Stimulated activated CD8-positive, alpha-beta memory T cell treated with anti-CD3 and anti-CD28 coated beads, Interleukin-4, amount 100 ng/mL, for 24 hours (primary cell): ENCODE results near the gene ZNF804A.

Source experiments
- DNase-seq: peaks from one replicate; pipeline ENCODE4 v3.0.0-alpha.2; 2020; ENCODE audit warnings: low read depth

Gene ZNF804A

DNA sequence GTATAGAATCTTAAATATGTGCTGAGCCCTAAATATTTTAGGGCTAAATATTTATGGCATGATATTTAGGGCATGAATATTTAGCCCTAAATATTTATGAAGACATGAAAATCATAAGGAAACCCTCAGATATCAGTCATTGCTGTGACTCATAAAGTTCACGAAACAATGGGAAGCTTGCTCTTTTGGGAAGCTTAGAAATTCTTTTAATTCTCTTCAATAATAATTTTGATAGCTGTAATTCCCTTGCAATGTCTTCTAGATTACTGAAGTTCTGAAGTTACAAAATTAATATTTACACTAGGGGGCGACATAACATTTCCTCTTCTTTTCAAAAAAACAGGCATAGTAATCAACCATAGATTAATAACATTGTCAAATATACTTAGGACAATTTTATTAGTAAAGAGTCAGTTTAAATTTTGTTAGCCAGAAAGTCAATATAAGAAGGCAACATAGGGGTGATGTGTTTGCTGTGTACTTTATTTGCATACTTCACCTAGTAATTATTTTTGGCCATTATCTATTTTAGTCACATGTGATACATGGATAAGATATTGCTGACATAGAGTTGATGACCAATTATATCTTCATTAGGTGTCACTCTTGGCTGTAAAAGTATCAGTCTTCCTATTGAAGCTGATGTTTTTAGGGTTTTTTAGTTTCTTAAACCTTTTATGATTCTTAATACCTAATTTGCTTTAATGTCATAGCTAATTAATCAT, 13.2 kb downstream of the ZNF804A start:
- DNase-seq: no peak

DNA sequence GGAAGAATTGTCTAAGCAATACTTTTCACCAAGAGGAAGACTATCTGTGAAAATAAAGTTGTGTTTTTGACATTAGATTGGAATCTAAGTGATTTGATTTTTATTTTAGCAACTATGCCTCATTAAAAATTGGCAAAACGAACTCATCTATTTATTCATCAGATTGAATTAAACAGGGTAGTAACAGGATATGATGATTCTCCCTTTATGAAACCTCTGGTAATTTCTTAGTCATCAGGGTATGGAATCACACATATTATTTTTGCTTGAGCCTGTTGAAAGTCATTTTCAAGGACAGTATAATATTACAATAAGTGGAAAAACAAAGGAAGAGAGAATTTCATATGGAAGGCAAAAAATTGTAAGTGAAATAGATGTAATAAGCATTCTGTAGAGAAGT, 22.0 kb downstream of the ZNF804A start:
- no peak for DNase-seq

DNA sequence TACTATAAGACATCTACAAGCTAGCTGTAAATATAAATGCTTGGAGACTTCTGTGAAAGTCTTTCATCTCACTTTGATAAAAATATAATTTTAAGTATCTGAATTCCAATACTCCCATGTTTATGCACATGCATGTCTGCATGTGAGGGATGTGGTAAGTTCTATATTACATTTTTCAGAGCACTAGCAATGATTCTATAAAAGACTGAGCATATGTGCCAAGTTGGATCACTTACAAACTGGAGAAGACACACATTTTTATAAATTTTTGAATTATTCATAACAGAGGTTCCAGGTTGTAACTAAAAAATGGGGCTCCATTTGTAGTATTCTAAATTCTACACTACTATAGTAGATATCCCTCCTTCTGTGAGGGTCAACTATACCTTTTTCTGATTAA, 26.0 kb downstream of the ZNF804A start:
- DNase-seq: no peak

DNA sequence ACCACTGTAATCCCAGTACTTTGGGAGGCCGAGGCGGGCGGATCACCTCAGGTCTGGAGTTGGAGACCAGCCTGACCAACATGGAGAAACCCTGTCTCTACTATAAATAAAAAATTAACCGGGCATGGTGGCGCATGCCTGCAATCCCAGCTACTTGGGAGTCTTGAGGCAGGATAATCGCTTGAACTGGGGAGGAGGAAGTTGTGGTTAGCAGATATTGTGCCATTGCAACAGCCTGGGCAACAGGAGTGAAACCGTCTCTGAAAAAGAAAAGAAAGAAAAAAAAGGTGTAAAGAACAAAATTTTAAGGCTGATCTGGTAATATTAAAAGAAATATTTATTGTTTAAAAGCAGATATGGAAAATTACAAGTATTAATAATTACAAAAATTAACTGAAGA, 29.7 kb downstream of the ZNF804A start:
- no peak for DNase-seq

DNA sequence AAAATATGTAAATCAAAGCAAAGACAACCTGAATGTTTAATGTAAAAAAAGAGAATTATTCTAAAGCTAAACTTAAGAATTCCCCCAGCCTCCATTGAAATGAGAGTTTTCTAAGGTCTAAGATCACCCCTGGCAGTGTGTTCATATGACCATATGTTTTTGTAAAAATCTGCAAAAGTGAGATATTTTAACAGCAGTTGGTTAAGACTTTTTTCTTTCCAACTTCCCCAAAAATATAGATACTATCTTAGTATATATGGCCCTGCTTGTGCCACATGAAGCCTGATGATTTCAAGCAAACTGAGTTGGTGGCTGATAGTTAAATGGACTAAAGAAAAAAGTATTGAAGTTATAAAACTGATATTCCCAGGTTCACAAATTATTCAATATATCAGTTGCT, 35.4 kb downstream of the ZNF804A start:
- no peak for DNase-seq

DNA sequence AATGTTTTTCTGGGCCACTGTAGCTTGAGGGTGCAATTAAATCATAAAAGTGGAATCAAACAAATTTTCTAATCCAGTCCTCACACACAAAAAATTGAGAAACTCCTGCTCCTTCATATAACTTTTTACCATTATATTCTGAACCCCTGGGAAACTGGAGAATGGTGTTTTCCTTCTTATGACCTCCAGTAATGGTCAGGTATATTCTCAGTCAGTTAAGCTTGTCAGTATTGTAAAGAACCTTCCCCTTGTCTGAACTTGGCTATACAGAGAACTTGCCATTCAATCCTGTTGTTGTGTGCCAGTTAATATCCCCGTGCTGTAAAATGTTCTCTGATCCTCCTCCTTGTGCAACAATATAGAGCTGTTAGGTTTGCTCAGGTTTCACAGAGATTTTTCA, 39.5 kb downstream of the ZNF804A start:
- DNase-seq: no peak

DNA sequence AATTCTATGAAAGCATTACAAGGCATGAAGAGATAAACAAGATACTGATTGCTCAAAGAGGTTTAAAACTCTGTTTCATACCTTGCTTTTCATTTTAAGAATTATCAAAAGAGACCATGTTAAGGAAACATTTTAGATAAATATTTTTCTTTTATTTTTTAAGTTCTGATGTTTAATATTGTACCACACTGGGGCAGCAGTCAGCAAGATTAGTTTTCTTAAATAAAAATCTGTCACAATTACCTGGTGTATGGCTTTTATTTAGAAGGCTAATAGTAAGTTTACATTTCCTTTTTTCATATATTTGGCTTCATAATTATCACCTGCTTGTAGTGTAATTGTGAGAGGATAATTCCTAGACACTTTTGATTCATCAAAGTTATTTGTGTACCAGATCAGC, 46.4 kb downstream of the ZNF804A start:
- DNase-seq: no peak

DNA sequence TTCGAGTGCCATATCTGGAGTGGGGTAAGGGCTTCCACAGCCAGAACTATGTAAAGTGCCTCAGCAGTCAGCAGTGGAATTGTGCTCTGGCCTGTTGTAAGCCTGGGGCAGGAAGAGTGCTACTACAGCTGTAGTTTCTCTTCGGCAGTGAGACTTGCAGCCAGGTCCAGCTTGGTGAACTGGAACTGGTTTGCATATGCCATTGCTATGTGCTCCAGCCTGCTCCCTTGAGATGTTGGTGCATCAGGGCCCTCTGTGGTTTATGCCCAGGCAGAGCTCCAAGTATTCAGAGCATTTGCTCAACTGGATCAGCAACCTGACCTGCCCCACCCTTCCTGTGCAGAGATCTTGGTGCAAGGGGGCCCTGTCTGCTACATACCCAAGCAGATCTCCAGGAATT, 47.8 kb downstream of the ZNF804A start:
- no peak for DNase-seq

DNA sequence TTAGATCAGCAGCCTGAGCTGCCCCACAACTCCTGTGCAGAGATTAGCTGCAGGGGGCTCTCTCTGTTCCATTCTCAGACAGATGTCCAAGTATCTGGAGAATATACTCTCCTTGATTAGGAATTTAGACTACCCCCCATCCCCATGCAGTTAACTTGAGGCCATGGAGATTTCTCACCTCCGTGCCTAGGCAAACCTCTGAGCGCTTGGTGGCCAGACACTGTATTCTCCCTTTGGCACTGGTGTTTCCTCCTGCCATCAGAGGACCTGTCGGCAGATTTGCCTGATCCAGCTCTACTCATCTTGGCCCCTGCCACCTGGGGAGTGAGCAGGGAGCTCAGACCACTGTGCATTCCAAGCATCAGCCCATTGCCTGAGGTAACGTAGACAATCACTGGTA, 48.3 kb downstream of the ZNF804A start:
- no peak for DNase-seq

DNA sequence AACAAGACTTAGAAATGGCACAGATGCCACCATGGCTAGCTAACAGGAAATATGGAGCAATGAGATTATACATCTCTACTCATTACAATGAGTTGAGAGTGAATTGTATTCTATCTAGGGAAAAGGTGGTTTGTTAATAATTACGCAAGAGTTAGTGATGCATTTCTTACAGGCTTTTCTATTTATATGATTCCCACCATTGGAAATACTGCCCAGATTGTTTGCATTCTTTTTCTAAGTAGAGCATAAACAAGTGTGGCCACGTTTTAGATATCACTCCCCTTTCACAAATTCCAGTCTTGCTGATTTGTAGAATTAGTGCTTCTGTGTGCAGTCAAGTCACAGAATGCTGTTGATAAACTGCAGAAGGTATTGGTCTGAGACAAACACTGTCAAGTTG, 56.6 kb downstream of the ZNF804A start:
- no peak for DNase-seq

DNA sequence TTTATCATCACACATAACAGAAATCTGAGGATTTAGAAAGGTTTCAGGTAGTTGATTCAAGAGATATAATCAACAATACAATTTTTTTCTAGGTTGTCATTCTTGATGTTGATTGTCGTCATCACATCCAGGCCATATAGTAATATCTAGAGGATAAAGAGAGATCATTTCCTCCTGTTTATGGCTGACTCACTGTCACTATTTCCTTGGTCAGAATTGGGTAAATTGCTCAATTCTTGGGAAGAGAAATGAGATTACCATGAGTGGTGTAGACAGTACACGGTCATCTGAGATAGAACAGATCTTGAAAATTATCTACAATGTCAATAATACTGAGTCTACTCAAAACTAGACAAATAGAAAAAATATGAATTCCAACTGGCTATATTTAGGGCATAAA, 78.8 kb downstream of the ZNF804A start:
- DNase-seq: no peak

DNA sequence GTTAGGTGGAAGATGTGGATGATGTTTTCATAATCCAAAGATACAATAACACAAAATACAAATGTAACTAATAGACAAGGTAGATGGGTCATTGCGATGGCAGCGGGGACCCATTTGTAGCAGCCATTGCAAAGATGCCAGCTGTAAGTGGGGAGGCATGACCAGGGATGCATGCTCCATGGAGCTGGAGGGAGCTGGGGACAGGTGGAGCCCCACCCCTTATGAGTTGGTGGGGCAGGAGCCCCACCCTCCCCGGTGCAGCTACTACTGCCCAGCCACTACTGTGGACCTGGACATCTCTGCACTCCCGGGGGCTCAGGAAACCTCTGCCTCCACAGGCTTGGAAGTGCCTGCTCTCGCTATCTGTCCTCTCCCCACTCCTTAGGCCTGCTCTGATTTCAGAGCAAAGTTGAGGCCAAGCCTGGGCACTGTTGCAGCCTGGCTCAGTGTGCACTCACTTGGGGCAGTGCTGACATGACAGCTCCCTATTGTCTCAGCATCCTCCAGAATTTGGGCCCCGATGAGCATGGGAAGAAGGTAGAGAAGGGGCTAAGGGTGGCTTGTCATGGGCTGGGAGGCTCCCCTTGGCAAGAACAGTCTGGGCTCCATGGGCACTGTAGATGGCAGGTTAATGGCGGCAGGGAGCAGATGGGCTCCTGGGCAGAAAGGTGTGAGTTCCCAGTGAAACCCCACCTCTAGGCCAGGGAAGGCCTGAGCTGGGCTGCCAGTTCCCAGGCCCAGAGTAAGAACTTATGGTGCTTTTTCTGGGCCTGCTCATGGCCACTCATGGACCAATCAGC, 81.1 kb downstream of the ZNF804A start:
- no peak for DNase-seq

DNA sequence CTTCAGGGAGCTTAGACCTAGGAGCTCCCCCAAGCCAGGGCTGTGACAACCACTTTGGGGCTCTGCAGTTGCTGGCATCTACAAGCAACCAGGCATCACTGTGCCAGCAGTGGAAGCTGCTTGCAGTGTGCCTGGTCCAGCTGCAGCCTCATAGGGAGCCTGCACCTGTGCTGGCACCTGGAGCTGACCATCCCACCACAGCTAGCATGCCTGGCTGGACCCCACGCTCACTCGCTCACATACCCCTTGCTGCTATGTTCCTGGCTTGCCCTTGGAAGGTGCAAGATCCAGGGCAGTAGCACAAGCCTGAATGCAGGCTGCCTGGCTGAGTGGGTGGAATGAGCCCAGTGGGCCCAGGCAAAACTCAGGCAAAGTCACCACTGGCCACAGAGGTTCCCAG, 82.5 kb downstream of the ZNF804A start:
- no peak for DNase-seq

DNA sequence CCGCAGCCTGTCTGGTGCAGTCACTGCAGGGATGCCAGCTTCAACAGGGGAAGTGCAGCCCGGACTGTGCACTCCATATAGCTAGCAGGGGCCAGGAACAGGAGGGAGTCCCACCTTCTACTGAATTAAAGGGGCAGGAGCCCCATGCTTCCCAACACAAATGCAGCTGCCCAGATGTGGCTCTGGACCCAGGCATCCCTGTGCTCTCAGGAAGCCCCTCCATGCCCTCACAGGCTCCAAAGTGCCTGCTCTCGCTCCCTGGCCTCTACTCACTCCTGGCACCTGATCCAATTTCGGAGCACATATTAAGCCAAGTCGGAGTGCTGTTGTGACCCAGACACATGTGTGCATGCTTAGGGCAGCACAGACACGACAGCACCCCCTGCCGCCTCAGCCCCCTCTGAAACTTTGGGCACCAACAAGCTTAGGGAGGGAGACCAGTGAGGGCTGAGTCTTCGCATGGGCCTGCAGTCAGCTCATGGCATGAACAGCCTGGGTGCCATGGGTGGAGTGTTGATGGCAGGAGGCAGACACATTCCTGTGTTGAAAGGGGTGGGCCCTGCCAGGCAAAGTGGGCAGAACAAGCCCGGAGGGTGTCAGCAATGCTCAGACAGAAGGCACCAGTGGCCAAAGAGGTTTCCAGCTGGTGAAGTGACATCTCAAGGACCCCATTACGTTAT, 83.5 kb downstream of the ZNF804A start:
- DNase-seq: no peak

DNA sequence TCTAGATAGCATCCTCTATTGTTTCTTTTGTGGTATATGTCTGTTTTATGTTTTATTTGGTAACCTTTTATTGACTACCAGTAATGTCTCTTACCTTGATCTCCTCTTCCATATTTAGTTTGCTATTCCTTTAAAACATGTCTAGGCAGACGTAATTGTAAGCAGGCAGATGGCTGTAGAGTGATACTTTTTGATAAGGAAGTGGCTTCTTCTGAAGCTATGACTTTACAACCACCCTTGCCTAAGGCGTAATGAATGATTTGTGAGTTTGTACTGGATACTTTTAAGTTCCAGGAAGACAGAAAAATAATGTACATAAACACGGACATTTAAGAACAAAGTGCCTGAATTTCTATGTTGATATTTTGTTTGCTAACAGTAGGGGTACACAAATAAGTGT, 85.6 kb downstream of the ZNF804A start:
- DNase-seq: no peak

DNA sequence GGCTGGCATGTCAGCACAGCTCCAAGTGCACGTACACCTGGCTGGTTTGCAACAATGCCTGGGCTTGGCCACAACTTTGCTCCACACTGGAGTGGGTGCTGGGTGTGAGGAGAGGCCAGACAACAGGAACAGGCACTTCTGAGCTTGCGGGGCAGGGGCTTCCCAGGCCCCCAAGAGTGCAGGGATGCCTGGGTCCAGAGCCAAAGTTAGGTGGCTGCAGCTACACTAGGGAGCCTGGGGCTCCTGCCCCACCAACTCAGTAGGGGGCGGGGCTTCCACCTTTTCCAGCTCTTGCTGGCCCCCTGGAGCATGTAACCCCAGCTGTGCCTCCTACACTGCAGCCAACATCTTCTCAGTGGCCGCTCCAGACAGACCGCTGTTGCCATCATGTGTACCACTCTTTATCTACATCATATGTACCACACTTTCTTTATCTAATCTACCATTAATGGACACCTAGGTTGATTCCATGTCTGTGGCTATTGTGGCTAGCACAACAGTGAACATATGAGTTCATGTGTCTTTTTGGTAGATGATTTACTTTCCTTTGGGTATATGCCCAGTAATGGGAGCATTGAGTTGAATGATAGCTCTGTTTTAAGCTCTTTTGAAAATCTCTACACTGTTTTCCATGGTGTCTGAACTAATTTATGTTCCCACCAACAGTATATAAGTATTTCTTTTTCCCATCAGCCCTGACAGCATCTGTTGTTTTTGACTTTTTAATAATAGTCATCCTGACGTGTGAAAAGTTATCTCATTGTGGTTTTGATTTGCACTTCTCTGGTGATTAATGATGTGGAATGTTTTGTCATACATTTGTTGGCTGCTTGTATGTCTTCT, 87.9 kb downstream of the ZNF804A start:
- DNase-seq: no peak

DNA sequence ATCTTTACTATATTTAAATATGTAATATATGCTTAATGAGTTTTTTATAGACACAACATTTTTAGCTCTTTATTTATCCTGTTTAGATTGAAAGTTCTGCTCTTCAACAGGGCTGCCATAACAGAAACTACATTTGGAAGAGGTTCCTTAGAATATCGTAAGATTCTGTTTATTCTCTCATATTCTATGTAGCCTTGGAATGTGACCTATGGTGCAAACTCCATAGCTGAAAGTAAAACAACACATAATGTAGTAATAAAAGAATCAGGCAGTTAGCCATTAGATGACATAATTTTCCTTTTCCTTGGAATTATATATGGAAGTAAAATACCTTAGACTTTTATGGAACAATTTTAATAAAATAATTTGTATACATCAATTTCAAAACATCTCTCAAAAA, 91.3 kb downstream of the ZNF804A start:
- DNase-seq: no peak

DNA sequence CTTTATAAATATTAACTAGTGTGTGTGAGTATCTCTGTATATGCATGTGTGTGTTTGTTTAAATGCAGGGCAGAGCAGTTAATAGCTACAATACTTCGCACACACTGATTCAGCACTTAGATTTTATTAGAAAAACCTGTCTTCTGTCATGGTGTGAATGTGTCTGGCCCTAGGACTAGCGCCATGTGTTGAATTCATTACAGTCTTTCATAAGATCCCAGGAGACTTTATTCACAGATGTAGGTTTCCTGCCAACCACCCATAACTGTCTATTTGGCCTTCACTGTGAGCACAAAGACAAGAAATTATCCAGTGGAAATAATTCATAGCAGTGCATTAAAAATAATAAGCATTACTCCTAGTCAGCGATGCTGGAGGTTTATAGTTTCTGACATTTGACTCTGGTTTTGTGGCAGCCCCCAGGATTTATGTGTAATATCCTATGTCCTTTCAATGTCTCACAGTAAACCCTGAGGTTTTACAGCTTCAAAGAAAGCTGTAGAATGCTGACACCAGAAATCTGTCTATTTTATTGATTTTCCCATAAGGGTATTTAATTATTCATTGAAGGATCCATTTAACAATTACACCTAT, 93.9 kb downstream of the ZNF804A start:
- DNase-seq: no peak

DNA sequence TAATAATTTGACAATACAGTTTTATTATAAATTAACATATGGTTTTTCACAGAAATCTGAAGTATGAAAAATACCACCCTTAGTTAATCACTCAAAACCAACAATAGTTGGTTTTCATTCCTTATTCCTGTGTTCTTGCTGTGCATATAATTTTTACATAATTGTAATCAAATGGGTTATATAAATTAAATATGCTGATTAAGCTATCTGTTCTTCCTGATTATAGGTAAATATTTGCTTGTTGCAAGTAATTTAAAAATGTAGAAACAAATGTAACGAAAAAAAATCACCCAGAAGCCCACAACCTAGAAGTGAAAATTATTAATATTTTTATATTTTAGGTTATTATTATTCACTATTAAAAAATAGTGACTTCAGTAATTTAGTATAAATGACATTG, 98.3 kb downstream of the ZNF804A start:
- DNase-seq: no peak

DNA sequence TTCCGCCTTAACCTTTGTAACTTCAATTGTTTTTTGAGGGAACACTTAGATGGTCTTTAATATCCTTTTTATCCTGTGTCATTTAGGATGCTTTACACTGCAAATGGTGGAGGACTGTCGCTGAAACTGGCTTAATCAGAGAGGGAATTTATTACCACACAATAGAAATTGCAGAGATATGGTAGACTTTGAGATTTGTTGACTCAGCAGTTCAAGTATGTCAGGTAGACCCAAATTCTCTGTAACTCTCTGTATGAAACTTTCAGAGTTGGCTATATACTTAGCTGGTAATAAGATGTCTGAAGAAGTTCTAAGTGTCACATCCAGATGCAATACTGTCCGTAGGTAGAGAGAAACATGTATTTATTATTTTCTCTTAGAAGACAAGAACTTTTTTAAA, 100.1 kb downstream of the ZNF804A start:
- DNase-seq: no peak

DNA sequence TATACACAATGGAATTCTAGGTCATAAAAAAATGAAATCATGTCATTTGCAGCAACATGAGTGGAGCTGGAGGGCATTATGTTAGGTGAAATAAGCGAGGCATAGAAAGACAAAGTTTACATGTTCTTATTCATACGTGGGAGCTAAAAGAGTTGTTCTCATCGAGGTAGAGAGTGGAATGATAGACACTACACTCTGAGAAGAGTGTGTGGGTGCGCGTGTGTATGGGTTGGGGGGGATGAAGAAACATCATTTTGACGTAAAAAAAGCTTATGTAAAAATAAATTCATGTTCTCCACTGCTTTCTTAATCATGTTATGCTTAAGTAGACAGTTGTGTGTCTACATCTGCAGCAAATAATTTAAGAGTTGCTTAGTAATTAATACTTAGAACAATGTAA, 123.6 kb downstream of the ZNF804A start:
- DNase-seq: no peak

DNA sequence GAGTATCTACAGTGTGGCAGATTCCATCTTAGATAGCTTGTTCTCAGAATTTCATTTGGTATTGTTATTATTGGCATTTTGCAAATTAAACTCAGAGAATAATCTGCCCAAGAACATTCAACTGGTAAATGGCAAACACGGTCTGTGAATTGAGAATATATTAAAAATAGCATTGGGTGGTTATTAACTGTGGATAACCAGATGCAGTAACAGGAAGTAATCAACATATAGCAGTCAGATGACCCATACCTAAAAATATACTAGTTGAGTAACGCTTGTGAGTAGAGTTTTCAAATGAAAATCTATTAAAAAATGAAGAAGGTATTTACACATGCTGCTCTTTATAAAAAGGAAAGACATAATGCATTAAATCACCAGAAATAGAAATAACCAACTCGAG, 129.5 kb downstream of the ZNF804A start:
- no peak for DNase-seq
